CD14-positive monocyte (primary cell): Measurements from ENCODE around the gene GNAT3. TPM values are rescaled to one million over a fixed set of nuclear protein-coding genes. Genes with fewer than 3 reads are reported as not detected.

ENCODE experiments used
- DNase-seq, 3 donors: peaks; one replicate each; pipeline ENCODE4 v3.0.0-alpha.2; 2011 to 2022
- H2AFZ ChIP-seq: 2 replicates; pipeline ENCODE4 v1.6.0; 2012; ENCODE audit warnings: mild to moderate bottlenecking, low read depth, low read length, inconsistent platforms; ENCODE audit not compliant: insufficient read depth, poor library complexity, severe bottlenecking
- H3K27ac ChIP-seq, 2 donors: 1 replicate in 1 of 2; 2 replicates in 1 of 2; pipeline ENCODE4 v1.5.1; 2012 to 2013; ENCODE audit warnings: low read length in 2 of 2, control low read depth in 1 of 2, inconsistent platforms in 1 of 2, low read depth in 1 of 2, mild to moderate bottlenecking in 1 of 2
- H3K27me3 ChIP-seq, 2 donors: one replicate each; pipeline versions ENCODE4 v1.6.0 to v1.6.1; 2011 to 2013; ENCODE audit warnings: low read length in 2 of 2; ENCODE audit not compliant: control insufficient read depth in 2 of 2, insufficient read depth in 2 of 2
- H3K36me3 ChIP-seq, 2 donors: replicated peaks in 1 of 2; 1 replicate in 1 of 2; 2 replicates in 1 of 2; pipeline versions ENCODE4 v1.5.1 to v1.6.1; 2012 to 2013; ENCODE audit warnings: low read length in 2 of 2, control low read depth in 1 of 2, inconsistent platforms in 1 of 2, mild to moderate bottlenecking in 1 of 2; ENCODE audit not compliant: insufficient read depth in 2 of 2, control insufficient read depth in 1 of 2
- H3K4me1 ChIP-seq, 2 donors: 1 replicate in 1 of 2; 2 replicates in 1 of 2; pipeline versions ENCODE4 v1.5.1 to v1.6.1; 2012 to 2013; ENCODE audit warnings: low read length in 2 of 2, control low read depth in 1 of 2, inconsistent platforms in 1 of 2, mild to moderate bottlenecking in 1 of 2, moderate library complexity in 1 of 2; ENCODE audit not compliant: insufficient read depth in 2 of 2, control insufficient read depth in 1 of 2
- H3K4me2 ChIP-seq: replicated peaks from 2 replicates; pipeline ENCODE3; 2012; ENCODE audit warnings: low read length, moderate library complexity, mild to moderate bottlenecking; ENCODE audit not compliant: poor library complexity, severe bottlenecking; ENCODE audit errors: extremely low read depth
- H3K4me3 ChIP-seq, 3 experiments: fragments of 200-600 bp in 1 of 3; sonication (generic) in 1 of 3; replicated peaks in 1 of 3; 1 replicate in 2 of 3; 2 replicates in 1 of 3; pipeline ENCODE4 v1.5.1; 2011 to 2013; ENCODE audit warnings: low read length in 3 of 3, mild to moderate bottlenecking in 3 of 3, control low read depth in 2 of 3, low read depth in 2 of 3, inconsistent platforms in 1 of 3, moderate library complexity in 1 of 3
- H3K79me2 ChIP-seq: 2 replicates; pipeline ENCODE4 v1.6.0; 2012; ENCODE audit warnings: mild to moderate bottlenecking, control low read depth, inconsistent platforms, low read length, moderate library complexity; ENCODE audit not compliant: insufficient read depth
- H3K9ac ChIP-seq: 2 replicates; pipeline ENCODE4 v1.6.0; 2017; ENCODE audit warnings: low read length, mild to moderate bottlenecking; ENCODE audit not compliant: insufficient read depth, poor library complexity, severe bottlenecking
- H3K9me3 ChIP-seq, 2 donors: replicated peaks in 1 of 2; 1 replicate in 1 of 2; 2 replicates in 1 of 2; pipeline versions ENCODE4 v1.5.1 to v1.6.1; 2012 to 2013; ENCODE audit warnings: low read length in 2 of 2, control low read depth in 1 of 2; ENCODE audit not compliant: control insufficient read depth in 1 of 2, insufficient read depth in 1 of 2
- H4K20me1 ChIP-seq: 2 replicates; pipeline ENCODE4 v1.6.0; 2012; ENCODE audit warnings: mild to moderate bottlenecking, low read length, control low read depth, moderate library complexity; ENCODE audit not compliant: insufficient read depth
- H3K27ac Mint-ChIP-seq, 7 donors: one replicate each; pipeline ENCODE4 v1.8.0; 2020; ENCODE audit warnings: mild to moderate bottlenecking in 7 of 7, mixed read lengths in 7 of 7, moderate library complexity in 6 of 7, inconsistent platforms in 2 of 7
- H3K27me3 Mint-ChIP-seq, 3 donors: one replicate each; pipeline ENCODE4 v1.8.0; 2021 to 2022; ENCODE audit warnings: low read depth in 3 of 3, mild to moderate bottlenecking in 3 of 3, mixed read lengths in 3 of 3, moderate library complexity in 3 of 3, inconsistent platforms in 1 of 3
- H3K36me3 Mint-ChIP-seq, 2 donors: one replicate each; pipeline ENCODE4 v1.8.0; 2020; ENCODE audit warnings: mixed read lengths in 2 of 2, inconsistent platforms in 1 of 2, mild to moderate bottlenecking in 1 of 2
- H3K4me1 Mint-ChIP-seq: one replicate; pipeline ENCODE4 v1.8.0; 2020; ENCODE audit warnings: mild to moderate bottlenecking, mixed read lengths
- H3K4me3 Mint-ChIP-seq, 2 donors: one replicate each; pipeline ENCODE4 v1.8.0; 2020; ENCODE audit warnings: mild to moderate bottlenecking in 2 of 2, mixed read lengths in 2 of 2, moderate library complexity in 1 of 2
- H3K9me3 Mint-ChIP-seq, 7 donors: one replicate each; pipeline ENCODE4 v1.8.0; 2020 to 2022; ENCODE audit warnings: mixed read lengths in 7 of 7, mild to moderate bottlenecking in 6 of 7, moderate library complexity in 6 of 7, inconsistent platforms in 2 of 7
- CTCF ChIP-seq: fragments of 200-600 bp; IDR thresholded peaks from one replicate; pipeline ENCODE4 v1.8.0; 2022; ENCODE audit warnings: antibody characterized with exemption, mild to moderate bottlenecking
- intact Hi-C, 2 donors: fragments of 100-400 bp; cut with micrococcal nuclease; formaldehyde crosslinking; loops; one replicate each; pipeline versions ENCODE4 v1.15.0 to v1.15.1; 2023
- polyA plus RNA-seq, 3 donors: library from polyadenylated mRNA; depleted of rRNA in 1 of 3; unstranded in 2 of 3; stranded (reverse) in 1 of 3; fragments of 300-500 nt in 2 of 3; fragments of >200 nt in 1 of 3; fragmentation: Illumina TruSeq in 2 of 3; gene quantifications; 1 replicate in 2 of 3; 2 replicates in 1 of 3; pipeline ENCODE4 v1.2.3, GENCODE V29; 2012 to 2021

The GNAT3 gene
- polyA plus RNA-seq, 3 donors: not detected

- Histone ChIP-seq H3K27ac (no peak overlapping the region), H3K79me2 (no peaks in the 10 kb centered on the region), H3K27me3 (no peaks in the 10 kb centered on the region), H3K9me3 (no peaks in the 10 kb centered on the region), H4K20me1 (no peaks in the 10 kb centered on the region), H3K4me2 (no peak overlapping the region), H3K4me1 (no peaks in the 10 kb centered on the region), H3K4me3 (no peak overlapping the region), H3K9ac (no peak overlapping the region), H3K36me3 (no peaks in the 10 kb centered on the region), H2AFZ (no peak overlapping the region)
- TF ChIP-seq CTCF: no peak
- intact Hi-C loops: no loop called here
- no peak overlapping the region for H3K27ac Mint-ChIP-seq
- H3K9me3 Mint-ChIP-seq: peaks cover 0 to 3% (median 1%) of the 10 kb centered on the region in 7 donors
- no peaks in the 10 kb centered on the region for H3K36me3 Mint-ChIP-seq
- H3K4me1 Mint-ChIP-seq: no peaks in the 10 kb centered on the region
- peaks cover 0 to under 1% (median 0%) of the 10 kb centered on the region in 3 donors for H3K27me3 Mint-ChIP-seq
- DNase-seq: no peak
- no peak overlapping the region for H3K4me3 Mint-ChIP-seq
Measured at GRCh38 chr7:80488406-80488805, 23.5 kb downstream of the GNAT3 start.

- Mint-ChIP-seq H3K4me1 (no peaks in the 10 kb centered on the region), H3K4me3 (no peak overlapping the region)
Measured at GRCh38 chr7:80485721-80486120, 26.1 kb downstream of the GNAT3 start.

More at GRCh38 chr7:80485721-80486120, 26.1 kb downstream of the GNAT3 start:
- H3K27me3 Mint-ChIP-seq: peaks cover 0 to 2% (median 0%) of the 10 kb centered on the region in 3 donors
- intact Hi-C loops: no loop called here
- H3K27ac ChIP-seq: no peak overlapping the region
- no peak for DNase-seq
- no peak for TF ChIP-seq CTCF
- H3K79me2 ChIP-seq: no peaks in the 10 kb centered on the region
- H3K36me3 Mint-ChIP-seq: no peaks in the 10 kb centered on the region
- H3K27me3 ChIP-seq: no peaks in the 10 kb centered on the region
- H4K20me1 ChIP-seq: no peaks in the 10 kb centered on the region
- no peak overlapping the region for H3K27ac Mint-ChIP-seq
- no peaks in the 10 kb centered on the region for H3K36me3 ChIP-seq
- H3K4me3 ChIP-seq: no peak overlapping the region
- H2AFZ ChIP-seq: no peak overlapping the region
- H3K4me1 ChIP-seq: no peaks in the 10 kb centered on the region
- no peak overlapping the region for H3K4me2 ChIP-seq
- H3K9me3 Mint-ChIP-seq: peaks cover 0 to 5% (median 2%) of the 10 kb centered on the region in 7 donors
- H3K9ac ChIP-seq: no peak overlapping the region
- no peaks in the 10 kb centered on the region for H3K9me3 ChIP-seq
